HUES6 (cell line): ENCODE results near the gene CHCHD6.

Source experiments
- H3K27ac ChIP-seq: 2 replicates; pipeline ENCODE4 v1.7.0; 2013; ENCODE audit warnings: low read depth, mild to moderate bottlenecking, low read length, inconsistent platforms
- H3K27me3 ChIP-seq: 2 replicates; pipeline ENCODE4 v1.6.1; 2013; ENCODE audit warnings: low read length; ENCODE audit not compliant: control insufficient read depth, insufficient read depth
- H3K36me3 ChIP-seq: 2 replicates; pipeline ENCODE4 v1.6.1; 2013; ENCODE audit warnings: low read length; ENCODE audit not compliant: control insufficient read depth, insufficient read depth
- H3K4me1 ChIP-seq: 2 replicates; pipeline ENCODE4 v1.6.1; 2013; ENCODE audit warnings: low read length; ENCODE audit not compliant: control insufficient read depth, insufficient read depth
- H3K4me3 ChIP-seq: 2 replicates; pipeline ENCODE4 v1.5.1; 2013; ENCODE audit warnings: low read depth, low read length
- H3K9ac ChIP-seq: one replicate; pipeline ENCODE4 v1.6.1; 2013; ENCODE audit warnings: mild to moderate bottlenecking, low read length
- H3K9me3 ChIP-seq: 2 replicates; pipeline ENCODE4 v1.6.1; 2013; ENCODE audit warnings: low read depth, low read length; ENCODE audit not compliant: control insufficient read depth, insufficient read depth

Gene CHCHD6

GRCh38 chr3:126900859-126901540 lies 197.0 kb downstream of the CHCHD6 start:
- Histone ChIP-seq H3K36me3 (no peaks in the 10 kb centered on the region), H3K9ac (no peak overlapping the region), H3K27ac (no peak overlapping the region), H3K9me3 (no peaks in the 10 kb centered on the region), H3K27me3 (no peaks in the 10 kb centered on the region), H3K4me3 (no peak overlapping the region), H3K4me1 (no peaks in the 10 kb centered on the region; the same call in 1 of the 2 replicates)

GRCh38 chr3:126901631-126902030 lies 197.6 kb downstream of the CHCHD6 start:
- Histone ChIP-seq H3K4me3 (no peak overlapping the region), H3K36me3 (no peaks in the 10 kb centered on the region), H3K9ac (no peak overlapping the region), H3K9me3 (no peaks in the 10 kb centered on the region), H3K4me1 (no peaks in the 10 kb centered on the region; the same call in 1 of the 2 replicates), H3K27ac (no peak overlapping the region), H3K27me3 (no peaks in the 10 kb centered on the region)

DNA sequence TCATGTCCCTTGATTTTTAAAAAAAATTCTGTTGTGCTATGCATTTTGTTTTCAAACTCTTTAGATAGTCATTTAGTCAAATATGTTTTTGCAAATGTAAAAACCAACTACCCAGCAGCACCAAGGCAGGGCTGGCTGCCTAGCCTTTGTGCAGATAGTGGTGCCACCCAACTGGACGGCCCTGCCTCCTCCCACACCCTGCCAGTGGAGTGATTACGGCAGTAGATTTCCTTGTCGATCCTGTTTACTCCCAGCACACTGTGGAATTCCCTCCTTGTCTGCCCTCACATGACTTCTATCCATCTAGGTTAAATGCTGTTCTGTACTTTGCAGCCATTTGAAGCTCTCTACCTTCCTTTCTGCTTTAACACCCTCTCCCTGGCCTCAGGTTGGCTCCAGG lies 199.5 kb downstream of the CHCHD6 start:
- no peaks in the 10 kb centered on the region; the same call in 1 of the 2 replicates for H3K4me1 ChIP-seq
- H3K9ac ChIP-seq = no peak overlapping the region
- H3K9me3 ChIP-seq = no peaks in the 10 kb centered on the region
- no peaks in the 10 kb centered on the region for H3K27me3 ChIP-seq
- H3K4me3 ChIP-seq = no peak overlapping the region
- H3K36me3 ChIP-seq = no peaks in the 10 kb centered on the region
- H3K27ac ChIP-seq = no peak overlapping the region

- no peak overlapping the region for H3K27ac ChIP-seq
- H3K9me3 ChIP-seq = no peaks in the 10 kb centered on the region
Observed at GRCh38 chr3:126907557-126907956, 203.5 kb downstream of the CHCHD6 start.

DNA sequence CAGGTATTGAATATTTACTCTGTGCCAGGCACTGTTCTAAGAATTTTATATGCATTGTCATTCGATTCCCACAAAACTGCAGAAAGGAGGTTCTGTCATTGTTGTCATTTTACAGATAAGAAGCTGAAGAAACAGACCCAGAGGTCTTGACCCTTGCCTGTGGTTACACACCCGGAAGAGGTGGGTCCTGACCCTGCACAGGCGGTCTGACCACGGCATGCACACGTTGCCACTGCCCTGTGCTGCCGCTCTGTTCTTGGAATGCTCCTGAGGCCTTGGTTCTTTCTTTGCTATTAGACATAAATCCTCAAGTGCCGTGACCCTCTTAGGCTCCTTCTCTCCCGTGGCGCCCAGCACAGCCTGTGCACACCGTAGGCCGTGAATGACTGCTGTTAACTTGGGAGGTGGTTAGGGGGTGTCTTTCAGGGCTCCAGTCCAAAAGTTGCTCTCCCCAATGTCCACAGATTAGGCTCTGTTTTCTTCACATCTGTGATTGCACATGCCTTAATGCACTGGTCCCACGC lies 204.8 kb downstream of the CHCHD6 start:
- H3K27ac ChIP-seq = no peak overlapping the region
- H3K9ac ChIP-seq = no peak overlapping the region
- peaks cover 21% of the 10 kb centered on the region for H3K4me1 ChIP-seq
- no peaks in the 10 kb centered on the region for H3K36me3 ChIP-seq
- H3K4me3 ChIP-seq = no peak overlapping the region
- H3K9me3 ChIP-seq = no peaks in the 10 kb centered on the region
- no peaks in the 10 kb centered on the region for H3K27me3 ChIP-seq

More at GRCh38 chr3:126907557-126907956, 203.5 kb downstream of the CHCHD6 start:
- peaks cover 21% of the 10 kb centered on the region for H3K4me1 ChIP-seq
- no peaks in the 10 kb centered on the region for H3K36me3 ChIP-seq
- no peak overlapping the region for H3K4me3 ChIP-seq
- H3K27me3 ChIP-seq = no peaks in the 10 kb centered on the region
- no peak overlapping the region for H3K9ac ChIP-seq

- H3K4me1 ChIP-seq = peaks cover 21% of the 10 kb centered on the region
- no peak overlapping the region for H3K27ac ChIP-seq
Observed at GRCh38 chr3:126910231-126910630, 206.2 kb downstream of the CHCHD6 start.

DNA sequence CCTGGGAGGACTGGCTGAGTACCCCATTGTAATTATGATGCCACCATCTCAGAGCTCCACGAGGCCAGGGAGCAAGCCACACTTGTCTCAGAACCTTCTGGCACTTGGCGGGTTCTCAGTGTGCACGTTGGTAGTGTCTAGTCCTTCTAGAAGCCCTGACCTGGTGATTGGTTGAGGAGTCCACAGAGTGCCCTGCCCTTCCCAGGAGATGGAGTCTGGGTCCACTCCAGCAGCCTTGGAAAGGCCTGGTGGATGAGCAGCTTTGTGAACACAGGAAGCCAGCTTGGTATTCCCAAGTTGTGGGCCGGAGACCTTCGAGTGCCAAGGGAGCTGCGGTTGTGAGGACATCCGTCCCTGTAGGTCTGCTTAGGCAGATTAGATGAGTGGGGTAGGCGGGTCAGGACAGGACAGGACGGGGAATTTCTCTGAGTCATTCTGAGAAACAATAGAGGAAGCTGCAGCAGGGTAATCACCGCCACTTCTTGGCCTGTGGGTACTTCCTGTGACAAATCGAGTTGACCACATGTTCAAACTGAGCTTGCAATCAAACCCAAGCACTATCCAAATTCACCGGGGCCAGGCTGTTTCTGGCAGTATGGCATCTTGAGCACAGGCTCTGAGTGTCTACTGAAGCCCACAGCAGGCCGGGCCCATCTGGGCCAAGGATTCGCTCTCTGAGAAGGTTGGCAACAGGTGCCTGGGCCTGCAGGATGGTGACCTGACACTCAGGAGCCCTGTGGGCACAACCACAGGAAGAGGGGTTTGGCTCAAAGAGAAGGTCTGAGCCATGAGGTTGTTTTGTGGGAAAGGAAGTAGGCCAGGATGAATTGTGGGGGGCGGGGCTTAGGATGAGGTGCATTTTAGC lies 207.4 kb downstream of the CHCHD6 start:
- peak overlapping the region; percentile 41 for H3K9ac ChIP-seq
- H3K9me3 ChIP-seq = no peaks in the 10 kb centered on the region
- peak overlapping the region; percentile 81 for H3K27ac ChIP-seq
- no peaks in the 10 kb centered on the region for H3K27me3 ChIP-seq
- H3K4me3 ChIP-seq = no peak overlapping the region
- H3K4me1 ChIP-seq = peaks cover 21% of the 10 kb centered on the region
- 0 out of 2 replicates have a peak, but pooled peaks cover under 1% of the 10 kb centered on the region for H3K36me3 ChIP-seq

More at GRCh38 chr3:126910231-126910630, 206.2 kb downstream of the CHCHD6 start:
- Histone ChIP-seq H3K9me3 (no peaks in the 10 kb centered on the region), H3K9ac (no peak overlapping the region), H3K4me3 (no peak overlapping the region), H3K36me3 (no peaks in the 10 kb centered on the region), H3K27me3 (no peaks in the 10 kb centered on the region)

GRCh38 chr3:126912027-126912422 lies 208.0 kb downstream of the CHCHD6 start:
- H3K27ac ChIP-seq = peak overlapping the region; percentile 81; the same call in 1 of the 2 replicates
- no peak overlapping the region for H3K4me3 ChIP-seq
- H3K9me3 ChIP-seq = no peaks in the 10 kb centered on the region
- H3K36me3 ChIP-seq = 0 out of 2 replicates have a peak, but pooled peaks cover 4% of the 10 kb centered on the region
- H3K27me3 ChIP-seq = no peaks in the 10 kb centered on the region
- peak overlapping the region; percentile 8 for H3K9ac ChIP-seq
- H3K4me1 ChIP-seq = peaks cover 21% of the 10 kb centered on the region

DNA sequence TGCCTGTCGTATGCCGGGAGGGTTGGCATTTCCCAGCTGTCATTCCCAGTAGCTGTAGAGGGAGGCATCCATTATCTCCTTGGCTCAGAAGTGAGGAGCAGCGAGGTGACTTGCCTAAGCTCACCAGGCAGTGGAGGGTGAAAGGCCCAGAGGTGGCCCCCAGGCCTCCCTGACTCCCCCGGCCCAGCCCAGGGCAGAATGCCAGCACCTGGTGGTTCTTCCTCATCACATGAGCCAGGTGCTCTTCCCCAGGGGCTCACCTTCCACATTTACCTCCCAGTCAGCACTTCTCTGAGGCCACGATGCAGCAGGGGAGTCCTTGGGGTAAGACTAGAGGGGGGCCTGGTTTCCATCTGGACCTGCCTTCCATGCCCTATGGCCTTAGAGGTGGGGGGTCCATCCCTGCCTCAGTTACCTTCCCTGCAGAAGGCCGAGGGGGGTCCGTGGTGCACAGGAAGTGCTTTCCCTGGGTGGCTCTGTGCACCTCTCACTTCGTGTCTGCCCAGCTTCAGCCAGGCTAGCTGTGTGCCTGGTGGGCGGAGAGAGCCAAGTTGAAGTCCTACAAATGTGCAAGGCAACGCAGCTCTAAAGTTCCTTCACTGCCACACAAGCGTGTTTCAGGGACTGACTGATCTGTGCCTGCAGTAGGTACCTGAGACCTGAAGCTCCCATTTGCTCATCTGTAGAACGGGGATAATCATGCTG lies 208.6 kb downstream of the CHCHD6 start:
- no peak overlapping the region for H3K4me3 ChIP-seq
- H3K36me3 ChIP-seq = 0 out of 2 replicates have a peak, but pooled peaks cover 4% of the 10 kb centered on the region
- H3K27me3 ChIP-seq = no peaks in the 10 kb centered on the region
- H3K9ac ChIP-seq = no peak overlapping the region
- peaks cover 21% of the 10 kb centered on the region for H3K4me1 ChIP-seq
- no peaks in the 10 kb centered on the region for H3K9me3 ChIP-seq
- H3K27ac ChIP-seq = no peak overlapping the region

DNA sequence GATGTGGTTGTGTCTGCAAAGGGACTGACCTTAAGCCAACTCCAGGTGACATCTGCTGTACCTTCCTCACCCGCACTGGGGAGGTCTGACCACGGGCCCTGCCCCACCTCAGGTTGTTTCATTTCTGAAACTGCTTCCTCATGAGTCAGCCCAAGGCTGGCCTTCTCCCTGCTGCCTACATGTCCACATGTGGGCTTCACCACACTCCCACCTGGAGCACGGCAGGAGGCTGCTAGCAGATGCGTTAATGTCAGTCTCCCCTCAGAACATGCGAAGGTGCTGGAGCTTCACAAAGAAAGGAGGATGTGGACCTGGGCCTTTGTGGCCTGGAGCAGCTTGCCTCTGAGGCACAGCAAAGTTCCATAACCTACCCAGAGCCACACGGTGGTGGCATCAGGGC lies 209.5 kb downstream of the CHCHD6 start:
- Histone ChIP-seq H3K4me3 (no peak overlapping the region), H3K9ac (no peak overlapping the region), H3K9me3 (no peaks in the 10 kb centered on the region), H3K36me3 (0 out of 2 replicates have a peak, but pooled peaks cover 4% of the 10 kb centered on the region), H3K4me1 (peaks cover 21% of the 10 kb centered on the region), H3K27me3 (no peaks in the 10 kb centered on the region), H3K27ac (no peak overlapping the region)
